ENCODE results near the gene RAB40B.
"Not testable (repeated sequence)": the region's sequence is repeated elsewhere in the genome, so short reads cannot be mapped to it uniquely, and the experiment has no call there.

The RAB40B gene

GRCh38 chr17:82668631-82669099 lies 29.8 kb downstream of the RAB40B start:
- no peak overlapping the region for H3K4me3 ChIP-seq (ENCODE audit: low read depth, low read length)

- H3K4me3 ChIP-seq (ENCODE audit: low read depth, low read length), result no peak overlapping the region
These were observed 30.4 kb downstream of the RAB40B start for GRCh38 chr17:82668024-82668630.

GRCh38 chr17:82667668-82668000 lies 30.9 kb downstream of the RAB40B start:
- no peak overlapping the region for H3K4me3 ChIP-seq (ENCODE audit: low read depth, low read length)

- H3K4me3 ChIP-seq (ENCODE audit: low read depth, low read length), result no peak overlapping the region
These were observed 31.4 kb downstream of the RAB40B start for GRCh38 chr17:82666931-82667667.

GRCh38 chr17:82665891-82666290 lies 32.6 kb downstream of the RAB40B start:
- no peak overlapping the region for H3K4me3 ChIP-seq (ENCODE audit: low read depth, low read length)

- no peak overlapping the region for H3K4me3 ChIP-seq (ENCODE audit: low read depth, low read length)
These were observed 33.3 kb downstream of the RAB40B start for GRCh38 chr17:82665217-82665616.

GRCh38 chr17:82664701-82665182 lies 33.8 kb downstream of the RAB40B start:
- no peak overlapping the region for H3K4me3 ChIP-seq (ENCODE audit: low read depth, low read length)

GRCh38 chr17:82664276-82664575 lies 34.3 kb downstream of the RAB40B start:
- H3K4me3 ChIP-seq (ENCODE audit: low read depth, low read length), result no peak overlapping the region

- no peak overlapping the region for H3K4me3 ChIP-seq (ENCODE audit: low read depth, low read length)
These were observed 34.9 kb downstream of the RAB40B start for GRCh38 chr17:82663381-82664275.

GRCh38 chr17:82662711-82663261 lies 35.7 kb downstream of the RAB40B start:
- no peak overlapping the region for H3K4me3 ChIP-seq (ENCODE audit: low read depth, low read length)

GRCh38 chr17:82661717-82662683 lies 36.5 kb downstream of the RAB40B start:
- no peak overlapping the region for H3K4me3 ChIP-seq (ENCODE audit: low read depth, low read length)

- H3K4me3 ChIP-seq (ENCODE audit: low read depth, low read length), result no peak overlapping the region
These were observed 38.6 kb downstream of the RAB40B start for GRCh38 chr17:82659886-82660285.

- no peak overlapping the region for H3K4me3 ChIP-seq (ENCODE audit: low read depth, low read length)
These were observed 39.6 kb downstream of the RAB40B start for GRCh38 chr17:82658796-82659452.

GRCh38 chr17:82658331-82658730 lies 40.2 kb downstream of the RAB40B start:
- no peak overlapping the region for H3K4me3 ChIP-seq (ENCODE audit: low read depth, low read length)

- H3K4me3 ChIP-seq (ENCODE audit: low read depth, low read length), result no peak overlapping the region
These were observed 40.6 kb downstream of the RAB40B start for GRCh38 chr17:82657926-82658325.

GRCh38 chr17:82656266-82656665 lies 42.2 kb downstream of the RAB40B start:
- no peak overlapping the region for H3K4me3 ChIP-seq (ENCODE audit: low read depth, low read length)

- no peak overlapping the region for H3K4me3 ChIP-seq (ENCODE audit: low read depth, low read length)
These were observed 43.0 kb downstream of the RAB40B start for GRCh38 chr17:82655523-82655922.

- H3K4me3 ChIP-seq (ENCODE audit: low read depth, low read length), result no peak overlapping the region
These were observed 43.4 kb downstream of the RAB40B start for GRCh38 chr17:82655038-82655479.

GRCh38 chr17:82654611-82655010 lies 43.9 kb downstream of the RAB40B start:
- not testable (repeated sequence) for H3K4me3 ChIP-seq (ENCODE audit: low read depth, low read length)

Data from iPS-11a (cell line).